Activated CD4-positive, alpha-beta T cell treated with anti-CD3 and anti-CD28 coated beads for 36 hours (primary cell): ENCODE data around the gene TSPAN17. TPM values are rescaled to one million over a fixed set of nuclear protein-coding genes. Genes with fewer than 3 reads are reported as not detected.

Experiments
- ATAC-seq: fragments of 200-7000 bp; cut with Tn5 transposase; one replicate; pipeline ENCODE4 v1.10.0; 2021; ENCODE audit warnings: mild to moderate bottlenecking, moderate library complexity
- CTCF ChIA-PET: fragments of 350-600 bp; sonication (Branson Sonifier 250); formaldehyde crosslinking; loops from one replicate; lab custom pipeline; 2021; ENCODE audit warnings: antibody characterized with exemption; lab: Charles Lee
- POLR2A ChIA-PET: fragments of 350-600 bp; sonication (Branson Sonifier 250); formaldehyde crosslinking; loops from one replicate; lab custom pipeline; 2021; ENCODE audit warnings: antibody characterized with exemption, inconsistent platforms; lab: Charles Lee
- DNase-seq: peaks from one replicate; pipeline ENCODE4 v3.0.0-alpha.2; 2020
- H3K27ac Mint-ChIP-seq: one replicate; pipeline ENCODE4 v1.8.0; 2021; ENCODE audit warnings: mixed read lengths
- H3K27me3 Mint-ChIP-seq: one replicate; pipeline ENCODE4 v1.8.0; 2021; ENCODE audit warnings: mixed read lengths
- H3K36me3 Mint-ChIP-seq: one replicate; pipeline ENCODE4 v1.8.0; 2021; ENCODE audit warnings: low read depth, mixed read lengths
- H3K4me1 Mint-ChIP-seq: one replicate; pipeline ENCODE4 v1.8.0; 2021; ENCODE audit warnings: mixed read lengths
- H3K4me3 Mint-ChIP-seq: one replicate; pipeline ENCODE4 v1.8.0; 2021; ENCODE audit warnings: mild to moderate bottlenecking, moderate library complexity, mixed read lengths
- H3K9me3 Mint-ChIP-seq: one replicate; pipeline ENCODE4 v1.8.0; 2021; ENCODE audit warnings: low read depth, mixed read lengths
- intact Hi-C, 2 experiments: fragments of 100-400 bp; cut with DNase I in 1 of 2; cut with micrococcal nuclease in 1 of 2; formaldehyde crosslinking; loops; one replicate each; pipeline versions ENCODE4 v1.14.2 to v1.15.1; 2022 to 2024; cut with DNase I, micrococcal nuclease
- total RNA-seq, 2 experiments: library from RNA; stranded (reverse); gene quantifications; one replicate each; pipeline ENCODE4 v1.2.3, GENCODE V29; 2021

TSPAN17 gene
- total RNA-seq, 2 experiments from 2014 or later = 19.4 to 25.2 TPM

- Mint-ChIP-seq H3K27me3 (peaks cover 14% of the 10 kb centered on the region), H3K27ac (no peak overlapping the region), H3K36me3 (no peaks in the 10 kb centered on the region), H3K4me3 (no peak overlapping the region), H3K9me3 (no peaks in the 10 kb centered on the region), H3K4me1 (no peaks in the 10 kb centered on the region)
- DNase-seq = no peak
- POLR2A ChIA-PET = no interaction called here
- CTCF ChIA-PET = interaction anchor here (0.6 to 1.8 kb wide), 4 partner anchors 13 to 54 kb away, joined by 3 to 10 read pairs (median 4); no protein-coding TSS in a partner anchor
- intact Hi-C loops = no loop called here
- no peak for ATAC-seq
These were observed 26.6 kb downstream of the TSPAN17 start for GRCh38 chr5:176673651-176674583.

GRCh38 chr5:176674799-176675198, 27.5 kb downstream of the TSPAN17 start:
- DNase-seq = no peak
- H3K27me3 Mint-ChIP-seq = peaks cover 19% of the 10 kb centered on the region
- no peak overlapping the region for H3K4me3 Mint-ChIP-seq
- ChIA-PET CTCF (interaction anchor here (1.0 kb wide), 1 partner anchor 14 kb away, joined by 3 read pairs; no protein-coding TSS in a partner anchor), POLR2A (no interaction called here)
- no peaks in the 10 kb centered on the region for H3K36me3 Mint-ChIP-seq
- H3K4me1 Mint-ChIP-seq = no peaks in the 10 kb centered on the region
- no peak overlapping the region for H3K27ac Mint-ChIP-seq
- no peak for ATAC-seq
- no peaks in the 10 kb centered on the region for H3K9me3 Mint-ChIP-seq
- intact Hi-C loops = no loop called here

- H3K36me3 Mint-ChIP-seq = no peaks in the 10 kb centered on the region
- ATAC-seq (no peak), DNase-seq (no peak)
- CTCF ChIA-PET = interaction anchor here (1.5 kb wide), 1 partner anchor 15 kb away, joined by 7 read pairs; no protein-coding TSS in a partner anchor
- H3K9me3 Mint-ChIP-seq = no peaks in the 10 kb centered on the region
- no peaks in the 10 kb centered on the region for H3K4me1 Mint-ChIP-seq
- intact Hi-C loops = no loop called here
- POLR2A ChIA-PET = no interaction called here
- H3K4me3 Mint-ChIP-seq = no peak overlapping the region
- no peak overlapping the region for H3K27ac Mint-ChIP-seq
- peaks cover 23% of the 10 kb centered on the region for H3K27me3 Mint-ChIP-seq
These were observed 28.5 kb downstream of the TSPAN17 start for GRCh38 chr5:176675676-176676360.

DNA sequence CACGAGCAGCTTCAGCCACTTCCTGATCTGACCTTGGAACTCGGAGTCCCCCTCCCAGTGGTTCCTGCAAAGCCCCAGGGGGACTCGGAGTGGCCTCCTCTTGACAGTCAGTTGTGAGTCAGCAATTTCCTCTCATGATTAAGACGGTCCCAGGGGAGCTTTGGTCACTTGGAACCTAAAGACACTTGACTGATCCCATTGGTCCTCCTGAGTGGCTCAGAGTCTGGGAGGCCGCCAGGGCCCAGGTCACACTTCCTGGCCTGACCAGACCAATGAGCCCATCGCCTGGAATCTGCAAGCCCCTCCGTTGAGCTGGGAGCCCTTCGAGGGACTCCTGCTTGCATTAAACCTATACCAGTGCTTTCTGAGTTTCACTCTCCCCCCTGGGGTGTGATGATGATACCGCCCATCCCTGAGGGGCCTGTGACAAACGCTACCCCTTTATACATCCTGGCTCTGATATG, 29.1 kb downstream of the TSPAN17 start:
- DNase-seq (no peak), ATAC-seq (no peak)
- H3K27ac Mint-ChIP-seq = no peak overlapping the region
- no peak overlapping the region for H3K4me3 Mint-ChIP-seq
- no peaks in the 10 kb centered on the region for H3K36me3 Mint-ChIP-seq
- H3K4me1 Mint-ChIP-seq = no peaks in the 10 kb centered on the region
- ChIA-PET POLR2A (no interaction called here), CTCF (interaction anchor here (1.5 kb wide), 1 partner anchor 16 kb away, joined by 7 read pairs; no protein-coding TSS in a partner anchor)
- H3K27me3 Mint-ChIP-seq = peaks cover 24% of the 10 kb centered on the region
- intact Hi-C loops = no loop called here
- H3K9me3 Mint-ChIP-seq = no peaks in the 10 kb centered on the region

DNA sequence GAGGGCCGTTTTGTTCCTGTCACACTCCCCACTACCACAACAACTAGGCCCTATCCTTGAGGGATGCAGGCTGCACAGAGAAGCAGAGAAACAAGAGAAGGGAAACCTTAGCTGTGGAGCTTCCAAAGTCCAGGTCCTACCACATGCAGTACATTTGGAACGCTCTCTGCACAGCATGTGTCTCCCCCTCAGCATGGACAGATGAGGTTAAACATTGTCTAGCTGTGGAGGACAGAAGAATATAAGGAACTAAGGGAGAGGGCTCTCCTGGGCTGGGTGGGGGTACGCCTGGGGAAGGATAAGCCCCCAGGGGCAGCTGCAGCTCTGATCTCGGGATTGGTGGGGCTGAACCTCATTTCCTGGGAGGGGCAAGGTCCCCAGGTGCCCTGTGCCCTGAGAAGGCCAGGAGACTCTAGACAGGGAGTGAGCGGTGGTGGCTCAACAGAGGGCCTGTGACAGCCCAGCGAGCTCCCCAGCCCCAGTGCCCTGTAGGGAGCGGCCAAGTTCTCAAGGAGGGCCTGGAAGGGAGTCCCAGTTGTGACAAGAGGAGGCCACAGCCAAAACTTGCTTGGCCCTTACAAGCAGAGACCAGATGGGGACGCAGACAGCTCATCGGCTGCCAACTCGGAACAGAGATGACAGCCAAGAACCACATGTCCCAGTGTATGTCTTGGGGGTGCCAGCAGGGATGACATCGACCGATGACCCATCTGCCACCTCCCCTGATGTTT, 30.1 kb downstream of the TSPAN17 start:
- Mint-ChIP-seq H3K4me1 (no peaks in the 10 kb centered on the region), H3K4me3 (no peak overlapping the region), H3K36me3 (no peaks in the 10 kb centered on the region), H3K27ac (no peak overlapping the region), H3K9me3 (no peaks in the 10 kb centered on the region), H3K27me3 (peaks cover 33% of the 10 kb centered on the region)
- POLR2A ChIA-PET = no interaction called here
- CTCF ChIA-PET = interaction anchor here (0.6 to 1.5 kb wide), 2 partner anchors 17 to 68 kb away, joined by 3 to 7 read pairs; no protein-coding TSS in a partner anchor
- intact Hi-C loops = no loop called here
- ATAC-seq (no peak), DNase-seq (no peak)

GRCh38 chr5:176678584-176678983, 31.3 kb downstream of the TSPAN17 start:
- Mint-ChIP-seq H3K27me3 (peaks cover 36% of the 10 kb centered on the region), H3K4me3 (no peak overlapping the region), H3K27ac (no peak overlapping the region), H3K4me1 (no peaks in the 10 kb centered on the region), H3K36me3 (no peaks in the 10 kb centered on the region), H3K9me3 (no peaks in the 10 kb centered on the region)
- POLR2A ChIA-PET = no interaction called here
- DNase-seq (no peak), ATAC-seq (no peak)
- intact Hi-C loops = no loop called here
- CTCF ChIA-PET = interaction anchor here (3.0 kb wide), 1 partner anchor 18 kb away, joined by 10 read pairs; no protein-coding TSS in a partner anchor

GRCh38 chr5:176679365-176680225, 32.3 kb downstream of the TSPAN17 start:
- no peak for DNase-seq
- ChIA-PET POLR2A (no interaction called here), CTCF (interaction anchor here (3.0 kb wide), 1 partner anchor 19 kb away, joined by 10 read pairs; no protein-coding TSS in a partner anchor)
- no peaks in the 10 kb centered on the region for H3K4me1 Mint-ChIP-seq
- no peaks in the 10 kb centered on the region for H3K36me3 Mint-ChIP-seq
- H3K4me3 Mint-ChIP-seq = no peak overlapping the region
- H3K27ac Mint-ChIP-seq = no peak overlapping the region
- no peak for ATAC-seq
- peaks cover 34% of the 10 kb centered on the region for H3K27me3 Mint-ChIP-seq
- no peaks in the 10 kb centered on the region for H3K9me3 Mint-ChIP-seq
- intact Hi-C loops = no loop called here

DNA sequence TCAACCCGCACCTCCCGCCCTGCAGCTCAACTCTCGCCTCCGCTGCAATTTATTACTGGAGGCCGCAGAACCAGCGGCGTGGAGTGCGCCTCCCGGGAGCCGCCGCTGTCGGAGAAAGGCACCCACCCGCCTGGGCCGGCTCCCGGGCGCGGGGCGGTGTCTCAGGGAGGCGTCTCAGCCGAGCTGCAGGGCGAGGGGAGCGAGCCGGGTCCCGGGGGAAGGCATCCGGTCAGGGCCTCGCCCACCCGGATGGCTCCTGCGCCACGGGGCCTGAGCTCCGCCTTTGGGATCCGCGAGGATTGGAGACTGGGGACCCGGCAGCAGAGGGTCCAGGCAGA, 32.9 kb downstream of the TSPAN17 start:
- POLR2A ChIA-PET = no interaction called here
- peaks cover 38% of the 10 kb centered on the region for H3K27me3 Mint-ChIP-seq

DNA sequence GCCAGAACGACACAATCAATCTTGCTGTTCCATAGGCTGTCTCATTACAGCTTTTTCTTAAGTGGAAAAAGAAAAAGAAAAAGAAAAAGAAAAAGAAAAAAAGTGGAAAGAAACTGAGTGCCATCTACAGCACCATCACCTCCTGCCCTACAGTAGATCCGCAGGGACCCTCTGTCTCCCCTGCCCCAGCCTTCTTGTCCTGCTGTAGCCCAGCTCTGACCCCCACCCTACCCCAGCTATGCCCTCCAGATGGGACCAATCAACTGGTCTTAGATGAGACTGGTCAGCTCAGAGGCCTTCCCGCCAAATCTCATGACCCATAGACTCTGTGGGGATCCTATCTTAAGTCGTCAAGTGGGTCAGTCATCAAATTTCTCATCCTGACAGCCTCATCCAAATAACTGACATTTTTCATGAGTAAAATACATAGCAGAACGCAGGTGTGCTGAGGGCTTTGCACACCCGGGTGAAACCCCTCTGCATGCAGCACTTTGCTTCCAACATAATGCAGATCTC, 34.8 kb downstream of the TSPAN17 start:
- CTCF ChIA-PET = interaction anchor here (0.6 to 1.2 kb wide), 3 partner anchors 12 to 259 kb away, joined by 3 to 4 read pairs (median 3); no protein-coding TSS in a partner anchor
- intact Hi-C loops = no loop called here
- no peak for ATAC-seq

More for the DNA sequence above, 32.9 kb downstream of the TSPAN17 start:
- Mint-ChIP-seq H3K36me3 (no peaks in the 10 kb centered on the region), H3K27ac (no peak overlapping the region), H3K4me1 (peaks cover 2% of the 10 kb centered on the region), H3K4me3 (no peak overlapping the region), H3K9me3 (peaks cover 4% of the 10 kb centered on the region)
- CTCF ChIA-PET = interaction anchor here (3.0 kb wide), 1 partner anchor 20 kb away, joined by 10 read pairs; no protein-coding TSS in a partner anchor
- intact Hi-C loops = no loop called here
- ATAC-seq (no peak), DNase-seq (no peak)

DNA sequence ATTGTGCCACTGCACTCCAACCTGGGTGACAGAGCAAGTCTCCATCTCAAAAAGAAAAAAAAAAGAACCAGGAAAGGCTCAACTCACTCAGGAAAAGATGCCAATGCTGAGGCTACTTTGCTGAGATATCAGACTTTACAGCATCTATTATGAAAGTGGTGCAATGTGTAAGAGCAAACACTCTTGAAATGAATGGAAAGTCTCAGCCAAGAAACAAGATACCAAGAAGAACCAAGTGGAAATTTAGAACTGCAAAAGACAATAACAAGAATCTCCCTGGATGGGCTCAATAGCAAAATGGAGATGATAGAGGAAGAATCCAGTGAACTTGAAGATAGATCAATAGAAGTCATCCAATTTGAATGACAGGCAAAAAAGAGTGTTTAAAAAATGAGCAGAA, 37.7 kb downstream of the TSPAN17 start:
- no peak for DNase-seq
- H3K4me3 Mint-ChIP-seq = no peak overlapping the region
- peaks cover 28% of the 10 kb centered on the region for H3K27me3 Mint-ChIP-seq
- intact Hi-C loops = no loop called here
- H3K27ac Mint-ChIP-seq = no peak overlapping the region
- peaks cover 4% of the 10 kb centered on the region for H3K9me3 Mint-ChIP-seq
- no peak for ATAC-seq
- POLR2A ChIA-PET = no interaction called here
- H3K36me3 Mint-ChIP-seq = no peaks in the 10 kb centered on the region
- CTCF ChIA-PET = no interaction called here
- peaks cover 3% of the 10 kb centered on the region for H3K4me1 Mint-ChIP-seq

More for the DNA sequence above, 34.8 kb downstream of the TSPAN17 start:
- Mint-ChIP-seq H3K4me3 (no peak overlapping the region), H3K4me1 (peaks cover 3% of the 10 kb centered on the region), H3K27me3 (peaks cover 41% of the 10 kb centered on the region), H3K27ac (no peak overlapping the region), H3K36me3 (no peaks in the 10 kb centered on the region), H3K9me3 (peaks cover 4% of the 10 kb centered on the region)
- POLR2A ChIA-PET = no interaction called here
- no peak for DNase-seq
